ENCODE results near the gene PLXNB2.

- TF ChIP-seq POLR2A (IDR thresholded peaks at IDR 0.05) (no peak), CTCF (IDR thresholded peaks at IDR 0.05 in 4 of 5, conservative IDR thresholded peaks at IDR 0.05 in 1 of 5) (no peak)
Observed at GRCh38 chr22:50307890-50308596, 597 bp upstream of the PLXNB2 start.

Measured in gastrocnemius medialis (tissue), 4 donors.